DOHH2 (cell line): Measurements from ENCODE around the gene TSC22D1.
"Not testable (repeated sequence)": the region's sequence is repeated elsewhere in the genome, so short reads cannot be mapped to it uniquely, and the experiment has no call there.

ENCODE experiments used
- H3F3A ChIP-seq: fragments of 200-600 bp; sonication (generic), shearing (Covaris generic); 2 replicates; pipeline ENCODE4 v1.6.0; 2016; ENCODE audit warnings: antibody characterized with exemption, mild to moderate bottlenecking; ENCODE audit not compliant: control insufficient read depth, insufficient read depth
- H3K27ac ChIP-seq: fragments of 200-600 bp; sonication (generic); 2 replicates; pipeline ENCODE4 v1.5.1; 2014; ENCODE audit warnings: low read depth, mild to moderate bottlenecking, low read length, moderate library complexity
- H3K27me3 ChIP-seq: fragments of 200-600 bp; sonication (generic); 2 replicates; pipeline ENCODE4 v1.6.1; 2014; ENCODE audit warnings: mild to moderate bottlenecking, low read length, mixed read lengths; ENCODE audit not compliant: control insufficient read depth
- H3K36me3 ChIP-seq: fragments of 200-600 bp; sonication (generic); 2 replicates; pipeline ENCODE4 v1.6.1; 2014; ENCODE audit warnings: mild to moderate bottlenecking, low read length, moderate library complexity, mixed read lengths; ENCODE audit not compliant: control insufficient read depth
- H3K4me1 ChIP-seq: fragments of 200-600 bp; sonication (generic); 2 replicates; pipeline ENCODE4 v1.6.1; 2014; ENCODE audit warnings: mild to moderate bottlenecking, low read length, mixed read lengths; ENCODE audit not compliant: control insufficient read depth
- H3K4me2 ChIP-seq: fragments of 200-600 bp; sonication (generic); 2 replicates; pipeline ENCODE4 v1.6.0; 2014; ENCODE audit warnings: mild to moderate bottlenecking, low read length, moderate library complexity
- H3K4me3 ChIP-seq: fragments of 200-600 bp; sonication (generic); 2 replicates; pipeline ENCODE4 v1.5.1; 2014; ENCODE audit warnings: mild to moderate bottlenecking, low read length, mixed read lengths
- H3K79me2 ChIP-seq: fragments of 200-600 bp; sonication (generic); 2 replicates; pipeline ENCODE4 v1.6.1; 2014; ENCODE audit warnings: mild to moderate bottlenecking, low read length, mixed read lengths; ENCODE audit not compliant: control insufficient read depth
- H3K9me2 ChIP-seq: fragments of 200-600 bp; sonication (generic); replicated peaks from 2 replicates; pipeline ENCODE4 v1.6.1; 2014; ENCODE audit warnings: mild to moderate bottlenecking, low read length, mixed read lengths; ENCODE audit not compliant: control insufficient read depth
- H3K9me3 ChIP-seq: fragments of 200-600 bp; sonication (generic); 2 replicates; pipeline ENCODE4 v1.6.1; 2014; ENCODE audit warnings: antibody characterized with exemption, low read length, mixed read lengths; ENCODE audit not compliant: control insufficient read depth, insufficient read depth
- H4K20me1 ChIP-seq: fragments of 200-600 bp; sonication (generic); 2 replicates; pipeline ENCODE4 v1.6.0; 2014; ENCODE audit warnings: low read depth, mild to moderate bottlenecking, antibody characterized with exemption, low read length, moderate library complexity; ENCODE audit not compliant: control insufficient read depth, insufficient read depth
- CTCF ChIP-seq: fragments of 200-600 bp; sonication (generic); IDR thresholded peaks from one replicate; pipeline ENCODE4 v1.5.1; 2014; ENCODE audit warnings: antibody characterized with exemption, mild to moderate bottlenecking, low read depth, low read length; ENCODE audit not compliant: poor library complexity, severe bottlenecking
- EZH2phosphoT487 ChIP-seq: fragments of 200-600 bp; sonication (generic); IDR thresholded peaks from 2 replicates; pipeline ENCODE4 v1.6.1; 2017; ENCODE audit warnings: borderline replicate concordance, mild to moderate bottlenecking, antibody characterized with exemption, low read length, moderate library complexity, mixed read lengths

TSC22D1 gene

GRCh38 chr13:44458313-44458975 is 117.7 kb downstream of the TSC22D1 start:
- H3K4me1 ChIP-seq = no peaks in the 10 kb centered on the region
- H3K9me2 ChIP-seq = no peaks in the 10 kb centered on the region
- TF ChIP-seq EZH2phosphoT487 (no peak), CTCF (no peak)
- H3K9me3 ChIP-seq = peaks cover 14% of the 10 kb centered on the region; the same call in 1 of the 2 replicates
- no peak overlapping the region for H3K27ac ChIP-seq
- no peaks in the 10 kb centered on the region for H3F3A ChIP-seq
- H3K79me2 ChIP-seq = no peaks in the 10 kb centered on the region
- H4K20me1 ChIP-seq = no peaks in the 10 kb centered on the region
- no peak overlapping the region for H3K4me2 ChIP-seq
- no peaks in the 10 kb centered on the region for H3K36me3 ChIP-seq
- no peaks in the 10 kb centered on the region for H3K27me3 ChIP-seq
- H3K4me3 ChIP-seq = no peak overlapping the region

GRCh38 chr13:44456212-44456611 is 119.9 kb downstream of the TSC22D1 start:
- not testable (repeated sequence) for H3K36me3 ChIP-seq, H3K9me2 ChIP-seq, H3F3A ChIP-seq, H3K4me3 ChIP-seq, H3K27me3 ChIP-seq, H3K79me2 ChIP-seq, H3K4me1 ChIP-seq, H3K4me2 ChIP-seq, H3K27ac ChIP-seq, H4K20me1 ChIP-seq
- H3K9me3 ChIP-seq = peaks cover 14% of the 10 kb centered on the region; the same call in 1 of the 2 replicates

DNA sequence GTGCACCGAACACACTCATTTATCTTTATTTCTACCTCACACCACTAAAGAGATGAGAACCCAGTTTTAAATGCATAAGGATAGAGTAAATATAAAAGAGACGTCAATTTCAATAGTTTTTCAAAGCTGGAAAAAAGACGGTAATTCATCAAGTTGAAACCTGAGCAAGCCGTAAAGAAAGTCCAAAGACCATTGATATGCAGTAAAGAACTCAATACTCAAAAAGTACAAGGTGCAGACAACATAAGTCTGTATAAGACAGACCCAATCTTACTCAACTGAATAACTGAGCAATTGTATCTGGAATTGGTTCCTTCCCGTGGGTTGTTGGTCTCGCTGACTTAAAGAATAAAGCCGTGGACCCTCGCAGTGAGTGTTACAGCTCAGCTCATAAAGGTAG is 120.4 kb downstream of the TSC22D1 start:
- Histone ChIP-seq H3K4me3 (no peak overlapping the region), H3K4me2 (no peak overlapping the region), H4K20me1 (no peaks in the 10 kb centered on the region), H3K9me2 (no peaks in the 10 kb centered on the region), H3F3A (no peaks in the 10 kb centered on the region), H3K27ac (no peak overlapping the region), H3K4me1 (no peaks in the 10 kb centered on the region), H3K9me3 (peaks cover 14% of the 10 kb centered on the region; the same call in 1 of the 2 replicates), H3K79me2 (no peaks in the 10 kb centered on the region), H3K27me3 (no peaks in the 10 kb centered on the region), H3K36me3 (no peaks in the 10 kb centered on the region)
- TF ChIP-seq CTCF (no peak), EZH2phosphoT487 (no peak)

DNA sequence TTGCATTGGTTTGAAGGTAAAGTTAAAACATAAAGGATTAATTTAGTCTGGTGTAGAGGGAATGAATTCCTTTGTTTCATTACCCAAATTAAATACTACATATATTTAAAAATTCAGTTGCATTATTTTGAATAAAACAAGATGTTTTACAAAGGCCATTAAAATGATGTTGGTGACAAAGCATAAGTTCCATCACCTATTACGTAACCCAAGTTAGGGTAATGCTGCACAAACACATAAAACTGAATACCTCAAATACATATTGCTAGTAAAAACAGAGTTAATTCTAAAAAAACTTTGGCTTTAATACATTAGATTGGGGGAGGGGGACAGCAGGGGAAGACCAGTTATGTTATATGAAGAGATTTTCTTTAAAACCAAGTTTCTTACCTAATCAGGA is 122.2 kb downstream of the TSC22D1 start:
- Histone ChIP-seq H4K20me1 (no peaks in the 10 kb centered on the region), H3K9me3 (peaks cover 4% of the 10 kb centered on the region; the same call in 1 of the 2 replicates), H3K27ac (no peak overlapping the region), H3K9me2 (no peaks in the 10 kb centered on the region), H3K79me2 (no peaks in the 10 kb centered on the region), H3K36me3 (no peaks in the 10 kb centered on the region), H3K27me3 (no peaks in the 10 kb centered on the region), H3K4me1 (no peaks in the 10 kb centered on the region), H3F3A (no peaks in the 10 kb centered on the region), H3K4me3 (no peak overlapping the region), H3K4me2 (no peak overlapping the region)
- TF ChIP-seq EZH2phosphoT487 = no peak
- no peak for TF ChIP-seq CTCF
